ENCODE data around the gene TMBIM1. TPM values are rescaled to one million over a fixed set of nuclear protein-coding genes. Genes with fewer than 3 reads are reported as not detected.
"Not testable (repeated sequence)": the region's sequence is repeated elsewhere in the genome, so short reads cannot be mapped to it uniquely, and the experiment has no call there.

The TMBIM1 gene
- polyA plus RNA-seq, 4 donors, result 90.9 to 107 (median 99.8) TPM

DNA sequence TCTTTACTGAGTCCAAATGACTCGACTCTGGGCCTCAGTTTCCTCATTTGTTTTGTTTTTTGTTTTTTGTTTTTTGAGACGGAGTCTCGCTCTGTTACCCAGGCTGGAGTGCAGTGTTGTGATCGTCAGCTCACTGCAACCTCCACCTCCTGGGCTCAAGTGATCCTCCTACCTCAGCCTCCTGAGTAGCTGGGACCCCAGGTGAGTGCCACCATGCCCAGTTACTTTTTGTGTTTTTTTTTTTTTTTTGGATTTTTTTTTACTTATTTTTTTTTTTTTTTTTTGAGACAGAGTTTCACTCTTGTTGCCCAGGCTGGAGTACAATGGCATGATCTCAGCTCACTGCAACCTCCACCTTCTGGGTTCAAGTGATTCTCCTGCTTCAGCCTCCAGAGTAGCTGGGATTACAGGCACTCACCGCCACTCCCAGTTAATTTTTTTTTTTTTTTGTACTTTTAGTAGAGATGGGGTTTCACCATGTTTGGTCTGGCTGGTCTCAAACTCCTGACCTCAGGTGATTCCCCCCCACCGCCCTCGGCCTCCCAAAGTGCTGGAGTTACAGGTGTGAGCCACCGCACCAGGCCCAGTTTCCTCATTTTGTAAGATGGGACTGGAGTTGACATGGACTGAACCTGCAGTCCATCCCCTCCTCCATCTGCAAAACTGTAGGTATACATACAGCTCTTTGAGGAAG lies 18.9 kb downstream of the TMBIM1 start:
- DNase-seq (ENCODE audit: low read depth in 4 of 4, low spot score in 3 of 4), result not testable (repeated sequence)

GRCh38 chr2:218272531-218273212 lies 19.6 kb downstream of the TMBIM1 start:
- peak in 1 of 4 donors; percentile 64 for DNase-seq (ENCODE audit: low read depth in 4 of 4, low spot score in 3 of 4)

- no peak for DNase-seq (ENCODE audit: low read depth in 4 of 4, low spot score in 3 of 4)
These were observed 20.3 kb downstream of the TMBIM1 start for GRCh38 chr2:218271865-218272530.

- no peak for DNase-seq (ENCODE audit: low read depth in 4 of 4, low spot score in 3 of 4)
These were observed 20.9 kb downstream of the TMBIM1 start for GRCh38 chr2:218271487-218271797.

DNA sequence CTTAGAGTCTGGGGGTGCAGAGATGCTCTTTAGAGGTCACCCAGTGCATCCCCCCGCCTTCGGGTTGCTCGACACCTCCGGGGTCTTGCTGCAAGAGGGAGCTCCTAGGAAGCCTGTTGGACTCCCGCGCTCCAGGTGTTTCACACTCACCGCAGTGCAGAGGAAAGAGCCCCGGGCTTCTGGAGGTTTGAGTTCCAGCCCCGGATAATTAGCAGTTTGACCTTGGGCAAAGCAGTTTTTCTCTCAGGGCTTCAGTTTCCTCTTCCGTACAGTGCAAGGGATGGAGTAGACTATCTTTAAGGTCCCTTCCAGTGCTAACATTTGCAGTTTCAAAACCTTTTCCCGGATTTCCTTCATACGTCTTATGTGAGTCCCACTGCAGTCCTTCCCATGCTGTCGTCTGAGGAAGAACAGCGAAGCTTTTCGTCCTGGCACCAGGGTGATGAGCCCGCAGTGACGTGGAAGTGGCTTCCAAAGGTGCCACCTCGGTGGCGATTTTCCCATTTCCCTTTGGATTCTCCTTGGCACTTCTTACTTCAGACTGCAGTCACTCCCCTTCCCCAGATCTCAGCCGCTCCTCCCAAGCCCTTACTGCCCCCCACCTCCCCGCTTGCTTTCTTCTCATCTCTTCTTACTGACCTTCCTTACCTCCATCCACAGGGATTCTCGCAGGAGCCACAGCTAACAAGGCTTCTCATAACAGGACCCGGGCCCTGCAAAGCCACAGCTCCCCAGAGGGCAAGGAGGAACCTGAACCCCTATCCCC lies 21.4 kb downstream of the TMBIM1 start:
- no peak for DNase-seq (ENCODE audit: low read depth in 4 of 4, low spot score in 3 of 4)

GRCh38 chr2:218269900-218270720 lies 22.2 kb downstream of the TMBIM1 start, which contains the start of the genes AAMP and PNKD:
AAMP (minus strand) TSS chr2:218270137; CDS start chr2:218270086, 51 bp downstream.
PNKD (plus strand) TSS chr2:218270519; CDS start chr2:218270536, 17 bp downstream.
- peak; percentile 99 to 100 (median 100) for DNase-seq (ENCODE audit: low read depth in 4 of 4, low spot score in 3 of 4)

- DNase-seq (ENCODE audit: low read depth in 4 of 4, low spot score in 3 of 4), result no peak
These were observed 25.0 kb downstream of the TMBIM1 start for GRCh38 chr2:218267259-218267658.

DNA sequence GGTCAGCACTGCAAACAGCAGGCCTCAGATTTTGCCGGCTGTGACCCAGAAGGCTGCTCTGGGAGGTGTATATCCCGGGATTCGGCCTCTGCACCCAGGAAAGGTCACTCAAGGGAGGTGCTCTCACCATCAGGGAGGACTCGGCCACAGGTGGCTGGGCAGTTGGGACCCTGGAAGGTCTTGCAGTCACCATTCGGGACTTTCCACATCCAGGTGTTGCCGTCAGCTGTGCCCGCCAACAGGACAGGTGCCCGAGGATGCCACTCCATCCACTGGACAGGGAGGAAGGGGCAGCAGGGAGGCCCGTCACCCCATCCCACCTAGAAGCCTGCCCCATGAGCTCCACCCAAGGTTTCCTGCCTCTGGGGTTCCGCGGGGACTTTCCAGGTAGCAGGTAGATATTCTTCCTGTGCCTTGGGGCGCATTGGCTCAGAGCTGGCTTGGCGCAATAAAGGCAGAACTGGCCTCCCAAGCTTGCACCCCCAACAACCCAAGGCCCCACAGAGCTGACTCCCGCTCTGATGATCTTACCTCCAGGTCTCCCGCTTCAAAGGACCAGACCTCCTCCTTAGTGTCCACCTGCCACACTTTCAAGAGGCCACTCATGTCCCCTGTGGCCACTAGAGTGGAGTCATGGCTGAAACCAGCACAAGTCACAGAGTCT lies 25.9 kb downstream of the TMBIM1 start:
- no peak for DNase-seq (ENCODE audit: low read depth in 4 of 4, low spot score in 3 of 4)

DNA sequence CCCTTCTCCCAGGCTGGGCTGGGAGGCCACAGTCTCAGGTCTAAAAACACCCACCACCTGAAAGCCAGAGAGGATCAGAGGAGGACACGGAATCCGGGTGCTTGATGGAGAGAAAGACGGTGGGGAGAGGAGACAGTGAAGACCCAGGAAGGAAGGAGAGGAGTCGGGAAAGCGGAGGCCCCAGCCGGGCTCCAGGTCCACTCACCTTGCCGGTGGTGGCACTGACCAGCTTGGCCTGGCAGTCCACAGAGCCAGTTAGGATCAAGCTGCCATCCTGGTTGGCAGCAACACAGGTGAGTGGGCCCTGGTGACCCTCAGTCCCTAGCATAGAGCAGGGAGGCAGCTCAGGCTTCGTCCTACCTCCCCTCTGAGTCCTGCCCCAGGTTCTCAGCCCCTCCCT lies 26.7 kb downstream of the TMBIM1 start:
- no peak for DNase-seq (ENCODE audit: low read depth in 4 of 4, low spot score in 3 of 4)

GRCh38 chr2:218264773-218265561 lies 27.3 kb downstream of the TMBIM1 start:
- DNase-seq (ENCODE audit: low read depth in 4 of 4, low spot score in 3 of 4), result no peak

GRCh38 chr2:218263817-218264641 lies 28.3 kb downstream of the TMBIM1 start:
- DNase-seq (ENCODE audit: low read depth in 4 of 4, low spot score in 3 of 4), result no peak

DNA sequence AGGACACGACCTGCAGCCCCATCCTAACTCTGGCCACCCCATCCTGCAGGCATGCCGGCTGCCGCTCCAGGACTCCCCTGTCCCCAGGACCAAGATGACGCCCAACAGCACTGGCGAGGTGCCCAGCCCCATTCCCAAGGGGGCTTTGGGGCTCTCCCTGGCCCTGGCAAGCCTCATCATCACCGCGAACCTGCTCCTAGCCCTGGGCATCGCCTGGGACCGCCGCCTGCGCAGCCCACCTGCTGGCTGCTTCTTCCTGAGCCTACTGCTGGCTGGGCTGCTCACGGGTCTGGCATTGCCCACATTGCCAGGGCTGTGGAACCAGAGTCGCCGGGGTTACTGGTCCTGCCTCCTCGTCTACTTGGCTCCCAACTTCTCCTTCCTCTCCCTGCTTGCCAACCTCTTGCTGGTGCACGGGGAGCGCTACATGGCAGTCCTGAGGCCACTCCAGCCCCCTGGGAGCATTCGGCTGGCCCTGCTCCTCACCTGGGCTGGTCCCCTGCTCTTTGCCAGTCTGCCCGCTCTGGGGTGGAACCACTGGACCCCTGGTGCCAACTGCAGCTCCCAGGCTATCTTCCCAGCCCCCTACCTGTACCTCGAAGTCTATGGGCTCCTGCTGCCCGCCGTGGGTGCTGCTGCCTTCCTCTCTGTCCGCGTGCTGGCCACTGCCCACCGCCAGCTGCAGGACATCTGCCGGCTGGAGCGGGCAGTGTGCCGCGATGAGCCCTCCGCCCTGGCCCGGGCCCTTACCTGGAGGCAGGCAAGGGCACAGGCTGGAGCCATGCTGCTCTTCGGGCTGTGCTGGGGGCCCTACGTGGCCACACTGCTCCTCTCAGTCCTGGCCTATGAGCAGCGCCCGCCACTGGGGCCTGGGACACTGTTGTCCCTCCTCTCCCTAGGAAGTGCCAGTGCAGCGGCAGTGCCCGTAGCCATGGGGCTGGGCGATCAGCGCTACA lies 29.4 kb downstream of the TMBIM1 start:
- no peak for DNase-seq (ENCODE audit: low read depth in 4 of 4, low spot score in 3 of 4)

- no peak for DNase-seq (ENCODE audit: low read depth in 4 of 4, low spot score in 3 of 4)
These were observed 30.1 kb downstream of the TMBIM1 start for GRCh38 chr2:218262237-218262600.

DNA sequence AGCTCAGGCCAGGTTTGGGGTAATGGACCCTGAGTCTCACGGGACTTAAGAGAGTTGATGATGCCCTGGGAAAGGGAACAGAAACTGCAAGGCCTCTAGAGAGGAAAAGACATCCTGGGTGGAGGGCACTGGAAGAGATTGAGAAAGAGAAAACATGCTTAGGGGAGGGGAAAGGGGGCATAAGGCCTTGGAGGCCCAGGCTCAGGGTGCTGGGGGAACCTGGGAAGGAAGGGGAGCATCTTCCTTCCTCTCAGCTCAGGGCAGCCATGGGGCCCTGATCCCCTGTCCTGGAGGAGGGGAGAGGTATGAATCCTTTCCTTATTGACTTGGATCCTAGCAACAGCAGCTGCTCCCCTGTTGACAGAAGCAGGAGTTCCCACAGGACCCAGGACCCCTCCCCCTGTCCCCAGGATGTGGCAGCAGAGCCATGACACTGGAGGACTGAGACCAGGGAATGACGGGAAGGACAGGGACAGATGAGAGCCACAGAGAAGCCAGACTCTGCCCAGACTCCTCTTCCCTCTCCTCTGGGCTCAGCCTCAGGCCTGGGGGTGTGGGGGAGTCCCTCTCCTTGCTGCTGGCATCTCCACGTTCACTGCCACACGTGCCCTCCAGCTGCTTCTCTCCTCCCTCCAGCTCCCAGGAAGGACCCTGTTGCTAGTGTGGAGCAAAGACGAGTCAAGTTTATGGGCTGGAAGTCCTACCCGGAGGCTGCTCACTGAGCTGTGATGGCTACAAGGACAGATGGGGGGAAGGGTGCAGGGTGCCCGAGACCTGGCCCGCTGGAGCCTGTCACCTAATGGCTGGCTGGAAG lies 30.7 kb downstream of the TMBIM1 start:
- no peak for DNase-seq (ENCODE audit: low read depth in 4 of 4, low spot score in 3 of 4)

GRCh38 chr2:218260742-218261422 lies 31.4 kb downstream of the TMBIM1 start, which contains the start of gene GPBAR1:
GPBAR1 (plus strand) TSS chr2:218261015; CDS start chr2:218262725, 1,710 bp downstream.
- peak in 3 of 4 donors; percentile 47 to 51 (median 49) for DNase-seq (ENCODE audit: low read depth in 4 of 4, low spot score in 3 of 4)

Data from right renal pelvis (tissue), 4 donors.